ENCODE measurements around the gene ZNF135.

ZNF135 gene

GRCh38 chr19:58084596-58085347 lies 25.7 kb downstream of the ZNF135 start:
- ChIA-PET CTCF (no interaction called here), POLR2A (no interaction called here)
- H3K36me3 ChIP-seq (ENCODE audit: control insufficient read depth in 2 of 2, insufficient read depth in 1 of 2, low read length in 2 of 2): peaks cover 4 to 43% of the 10 kb centered on the region in 2 experiments; a peak in 2 of 3 replicates
- 0 out of 2 replicates have a peak, but pooled peaks have one; percentile 40 for TF ChIP-seq PBX3 (CRISPR knock-in tag; IDR thresholded peaks at IDR 0.05)
- TF ChIP-seq ZNF274 (IDR thresholded peaks at IDR 0.05; ENCODE audit: low read length): no peak
- TF ChIP-seq ZNF274 (tag by site-specific recombination; IDR thresholded peaks at IDR 0.05; ENCODE audit: borderline replicate concordance): no peak
- no peak overlapping the region for H3K27ac ChIP-seq (ENCODE audit: extremely low read depth, low read depth, low read length)
- H3K4me1 ChIP-seq (ENCODE audit: control insufficient read depth, insufficient read depth, low read length): no peaks in the 10 kb centered on the region
- H3K4me3 ChIP-seq (ENCODE audit: low read depth, low read length): no peak overlapping the region
- no peaks in the 10 kb centered on the region; the same call in 1 of the 2 replicates for H3K9me3 ChIP-seq (ENCODE audit: control insufficient read depth, insufficient read depth, low read depth, low read length)

- CTCF ChIA-PET: no interaction called here
- TF ChIP-seq ZNF37A (tag by site-specific recombination; IDR thresholded peaks at IDR 0.05) (no peak), CTCF (tag by site-specific recombination; IDR thresholded peaks at IDR 0.05) (no peak), REPIN1 (tag by site-specific recombination; IDR thresholded peaks at IDR 0.05; ENCODE audit: low read depth) (no peak), PRDM4 (tag by site-specific recombination; IDR thresholded peaks at IDR 0.05) (no peak), ZNF175 (tag by site-specific recombination; IDR thresholded peaks at IDR 0.05) (no peak), ZNF214 (tag by site-specific recombination; IDR thresholded peaks at IDR 0.05; ENCODE audit: borderline replicate concordance) (no peak), ZBTB26 (tag by site-specific recombination; optimal IDR thresholded peaks at IDR 0.05) (no peak), HOXC10 (CRISPR knock-in tag; IDR thresholded peaks at IDR 0.05) (no peak), ZNF571 (tag by site-specific recombination; IDR thresholded peaks at IDR 0.05) (no peak), ZNF184 (tag by site-specific recombination; IDR thresholded peaks at IDR 0.05) (no peak)
- H3K4me1 ChIP-seq (ENCODE audit: control insufficient read depth, insufficient read depth, low read length): no peaks in the 10 kb centered on the region
- peaks cover 4 to 49% of the 10 kb centered on the region in 2 experiments; a peak in 2 of 3 replicates for H3K36me3 ChIP-seq (ENCODE audit: control insufficient read depth in 2 of 2, insufficient read depth in 1 of 2, low read length in 2 of 2)
- no peak overlapping the region for H3K27ac ChIP-seq (ENCODE audit: extremely low read depth, low read depth, low read length)
- H3K4me3 ChIP-seq (ENCODE audit: low read depth, low read length): no peak overlapping the region
- H3K9me3 ChIP-seq (ENCODE audit: control insufficient read depth, insufficient read depth, low read depth, low read length): no peaks in the 10 kb centered on the region; the same call in 1 of the 2 replicates
- POLR2A ChIA-PET: no interaction called here
Observed at GRCh38 chr19:58085348-58085875, 26.3 kb downstream of the ZNF135 start.

Measured in HEK293 (cell line).